DND-41 (cell line): ENCODE results near the gene CCDC148.

Source experiments
- ATAC-seq: fragments of 200-7000 bp; cut with Tn5 transposase; 3 replicates; pipeline ENCODE4 v1.9.1; 2021; ENCODE audit warnings: low read depth; ENCODE audit not compliant: insufficient read depth
- DNase-seq: peaks from one replicate; pipeline ENCODE4 v3.0.0-alpha.2; 2020
- H2AFZ ChIP-seq: 2 replicates; pipeline ENCODE4 v1.6.0; 2012; ENCODE audit warnings: low read depth, low read length
- H3K27ac ChIP-seq: 2 replicates; pipeline ENCODE4 v1.5.1; 2012; ENCODE audit warnings: low read length, inconsistent platforms
- H3K27me3 ChIP-seq: fragments of 200-600 bp; sonication (generic); 2 replicates; pipeline ENCODE4 v1.6.0; 2012; ENCODE audit warnings: low read length, mild to moderate bottlenecking, inconsistent platforms; ENCODE audit not compliant: insufficient read depth, poor library complexity
- H3K36me3 ChIP-seq: 2 replicates; pipeline ENCODE4 v1.5.1; 2012; ENCODE audit warnings: low read length, inconsistent platforms; ENCODE audit not compliant: insufficient read depth
- H3K4me1 ChIP-seq: 2 replicates; pipeline ENCODE4 v1.5.1; 2012; ENCODE audit warnings: mild to moderate bottlenecking, low read length; ENCODE audit not compliant: insufficient read depth
- H3K4me2 ChIP-seq: 2 replicates; pipeline ENCODE4 v1.6.0; 2012; ENCODE audit warnings: mild to moderate bottlenecking, moderate library complexity, low read length, inconsistent platforms; ENCODE audit not compliant: insufficient read depth
- H3K4me3 ChIP-seq, 2 experiments: fragments of 200-600 bp in 1 of 2; shearing (Covaris generic) in 1 of 2; 2 replicates each; pipeline ENCODE4 v1.5.1; 2012 to 2016; ENCODE audit warnings: inconsistent platforms in 2 of 2, low read length in 2 of 2, mild to moderate bottlenecking in 2 of 2, low read depth in 1 of 2, moderate library complexity in 1 of 2
- H3K79me2 ChIP-seq: 2 replicates; pipeline ENCODE4 v1.6.0; 2012; ENCODE audit warnings: low read length, inconsistent platforms; ENCODE audit not compliant: insufficient read depth
- H3K9ac ChIP-seq: 2 replicates; pipeline ENCODE4 v1.6.0; 2012; ENCODE audit warnings: low read depth, mild to moderate bottlenecking, inconsistent platforms, low read length, moderate library complexity
- H3K9me3 ChIP-seq: 2 replicates; pipeline ENCODE4 v1.5.1; 2012; ENCODE audit warnings: low read length, moderate library complexity, mild to moderate bottlenecking, inconsistent platforms; ENCODE audit not compliant: insufficient read depth, severe bottlenecking
- H4K20me1 ChIP-seq: 2 replicates; pipeline ENCODE4 v1.6.0; 2012; ENCODE audit warnings: low read length; ENCODE audit not compliant: insufficient read depth
- CTCF ChIP-seq: IDR thresholded peaks from 2 replicates; pipeline ENCODE4 v1.5.1; 2012; ENCODE audit warnings: borderline replicate concordance, low read length, moderate library complexity, mild to moderate bottlenecking; ENCODE audit not compliant: poor library complexity, severe bottlenecking; ENCODE audit errors: extremely low read depth
- EZH2 ChIP-seq: IDR thresholded peaks from 3 replicates; pipeline ENCODE4 v1.6.1; 2012; ENCODE audit warnings: borderline replicate concordance, low read depth, mild to moderate bottlenecking, moderate library complexity, low read length, inconsistent platforms; ENCODE audit not compliant: severe bottlenecking

Gene CCDC148

GRCh38 chr2:158467248-158467647, 10.7 kb upstream of the CCDC148 start:
- Histone ChIP-seq H3K36me3 (no peaks in the 10 kb centered on the region; the same call in 1 of the 2 replicates), H3K79me2 (peaks cover 48% of the 10 kb centered on the region), H3K9ac (no peak overlapping the region), H3K4me1 (no peaks in the 10 kb centered on the region), H3K9me3 (no peaks in the 10 kb centered on the region), H3K27ac (no peak overlapping the region), H3K27me3 (no peaks in the 10 kb centered on the region), H4K20me1 (peaks cover 21% of the 10 kb centered on the region), H2AFZ (no peak overlapping the region), H3K4me2 (no peak overlapping the region), H3K4me3 (no peak overlapping the region)
- DNase-seq (no peak), ATAC-seq (no peak)
- TF ChIP-seq CTCF (no peak), EZH2 (no peak)

- no peak overlapping the region for H3K4me3 ChIP-seq
- no peaks in the 10 kb centered on the region; the same call in 1 of the 2 replicates for H3K36me3 ChIP-seq
- ATAC-seq, result peak; percentile 80
- H3K4me1 ChIP-seq, result peaks cover 2% of the 10 kb centered on the region
- H3K9ac ChIP-seq, result no peak overlapping the region
- TF ChIP-seq CTCF, result peak; percentile 65
- TF ChIP-seq EZH2, result no peak
- H3K27ac ChIP-seq, result no peak overlapping the region
- H4K20me1 ChIP-seq, result peaks cover 34% of the 10 kb centered on the region
- peaks cover 65% of the 10 kb centered on the region for H3K79me2 ChIP-seq
- H3K9me3 ChIP-seq, result no peaks in the 10 kb centered on the region
- H3K4me2 ChIP-seq, result no peak overlapping the region
- H3K27me3 ChIP-seq, result no peaks in the 10 kb centered on the region
- no peak overlapping the region for H2AFZ ChIP-seq
- DNase-seq, result no peak
These were observed 8.1 kb upstream of the CCDC148 start for GRCh38 chr2:158464426-158465281.

DNA sequence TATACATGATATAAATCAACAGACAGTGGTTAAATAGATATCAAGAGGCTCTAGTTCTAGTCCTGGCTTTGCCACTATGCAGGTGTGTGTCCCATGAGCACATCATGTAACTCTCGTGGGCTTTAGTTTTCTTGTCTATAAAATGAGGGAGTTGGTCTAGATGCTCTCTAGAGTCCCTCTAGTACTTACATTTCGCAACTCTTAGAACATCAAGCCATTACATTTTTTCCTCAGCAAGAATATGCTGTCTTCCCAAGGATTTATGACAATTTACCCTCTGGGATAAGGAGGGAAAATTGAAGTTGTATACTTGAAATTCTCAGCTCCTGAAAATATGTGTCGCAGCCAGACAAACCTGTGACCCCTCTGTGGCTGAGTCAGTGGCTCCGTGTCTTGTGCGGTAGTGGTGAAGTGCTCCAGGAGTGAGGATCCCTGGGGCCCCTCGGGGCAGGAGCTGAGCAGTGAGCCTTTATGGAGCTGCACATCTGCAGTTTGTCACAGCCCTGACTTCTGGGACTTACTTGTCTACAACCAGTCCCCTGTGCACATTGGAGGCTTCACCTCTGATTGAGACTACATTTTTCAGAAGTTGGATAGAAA, 7.0 kb upstream of the CCDC148 start:
- H3K79me2 ChIP-seq, result peaks cover 75% of the 10 kb centered on the region
- ATAC-seq (peak; percentile 38; the same call in 1 of the 3 replicates), DNase-seq (no peak)
- no peaks in the 10 kb centered on the region for H3K27me3 ChIP-seq
- H3K4me2 ChIP-seq, result no peak overlapping the region
- no peaks in the 10 kb centered on the region; the same call in 1 of the 2 replicates for H3K36me3 ChIP-seq
- H2AFZ ChIP-seq, result no peak overlapping the region
- TF ChIP-seq EZH2, result no peak
- TF ChIP-seq CTCF, result no peak
- no peaks in the 10 kb centered on the region for H3K9me3 ChIP-seq
- no peak overlapping the region for H3K27ac ChIP-seq
- H3K9ac ChIP-seq, result no peak overlapping the region
- H4K20me1 ChIP-seq, result peaks cover 40% of the 10 kb centered on the region
- H3K4me1 ChIP-seq, result peaks cover 13% of the 10 kb centered on the region
- H3K4me3 ChIP-seq, result no peak overlapping the region
